Thyroid gland (tissue), 4 donors: ENCODE data around the gene RSRC1. TPM values are rescaled to one million over a fixed set of nuclear protein-coding genes. Genes with fewer than 3 reads are reported as not detected.

ENCODE experiments used
- DNase-seq, 2 donors: peaks; one replicate each; pipeline ENCODE4 v3.0.0-alpha.2; 2019
- H3K27ac ChIP-seq, 3 donors: fragments of 200-600 bp; sonication (generic); 1 replicate in 2 of 3; 2 replicates in 1 of 3; pipeline ENCODE4 v1.5.1; 2016 to 2019; ENCODE audit warnings: mild to moderate bottlenecking in 1 of 3, moderate library complexity in 1 of 3
- H3K27me3 ChIP-seq: fragments of 200-600 bp; sonication (generic); one replicate; pipeline ENCODE4 v1.5.1; 2019
- H3K36me3 ChIP-seq, 2 donors: fragments of 200-600 bp; sonication (generic); one replicate each; pipeline ENCODE4 v1.5.1; 2016 to 2019
- H3K4me1 ChIP-seq, 2 donors: fragments of 200-600 bp; sonication (generic); one replicate each; pipeline ENCODE4 v1.5.1; 2017 to 2019
- H3K4me3 ChIP-seq, 3 donors: fragments of 200-600 bp; sonication (generic); replicated peaks in 1 of 3; 1 replicate in 2 of 3; 2 replicates in 1 of 3; pipeline ENCODE4 v1.5.1; 2016; ENCODE audit warnings: mild to moderate bottlenecking in 1 of 3
- H3K9me3 ChIP-seq: fragments of 200-600 bp; sonication (generic); one replicate; pipeline ENCODE4 v1.5.1; 2017
- CTCF ChIP-seq, 6 experiments: fragments of 200-600 bp in 3 of 6; fragments of 450-650 bp in 3 of 6; sonication (generic) in 3 of 6; IDR thresholded peaks; one replicate each; pipeline ENCODE4 v1.5.1; 2016 to 2019; ENCODE audit warnings: antibody characterized with exemption in 6 of 6, mild to moderate bottlenecking in 2 of 6, inconsistent platforms in 1 of 6, moderate library complexity in 1 of 6
- POLR2A ChIP-seq, 2 donors: fragments of 450-650 bp; IDR thresholded peaks; one replicate each; pipeline ENCODE4 v1.6.1; 2017; ENCODE audit warnings: antibody characterized with exemption in 2 of 2, mild to moderate bottlenecking in 2 of 2, moderate library complexity in 1 of 2
- WGBS, 2 donors: methylation state at CpG; one replicate each; pipeline ENCODE4 v1.1.5; 2017; 5-methylcytosine and 5-hydroxymethylcytosine counted together
- intact Hi-C: fragments of 100-400 bp; cut with DNase I; formaldehyde crosslinking; loops from one replicate; pipeline ENCODE4 v1.15.1; 2023
- total RNA-seq, 4 donors: library from RNA; depleted of rRNA; stranded (reverse); fragments of >200 nt; gene quantifications; one replicate each; pipeline ENCODE4 v1.2.3, GENCODE V29; 2016

Gene RSRC1
- total RNA-seq, 4 donors from 2014 or later: 51.7 to 65.4 (median 59.9) TPM

- no peaks in the 10 kb centered on the region for H3K36me3 ChIP-seq
- 88% methylated on average over 2 of the region's 2 CpGs for WGBS, 2 donors
- H3K27me3 ChIP-seq: no peaks in the 10 kb centered on the region
- H3K4me1 ChIP-seq: no peaks in the 10 kb centered on the region
- H3K27ac ChIP-seq: no peak overlapping the region
- intact Hi-C loops: no loop called here
- no peak for TF ChIP-seq CTCF (IDR thresholded peaks at IDR 0.05)
- TF ChIP-seq POLR2A (IDR thresholded peaks at IDR 0.05): no peak
- no peak for DNase-seq
- H3K4me3 ChIP-seq: no peak overlapping the region
- H3K9me3 ChIP-seq: no peaks in the 10 kb centered on the region
Observed at GRCh38 chr3:158470944-158471638, 361.2 kb downstream of the RSRC1 start.

DNA sequence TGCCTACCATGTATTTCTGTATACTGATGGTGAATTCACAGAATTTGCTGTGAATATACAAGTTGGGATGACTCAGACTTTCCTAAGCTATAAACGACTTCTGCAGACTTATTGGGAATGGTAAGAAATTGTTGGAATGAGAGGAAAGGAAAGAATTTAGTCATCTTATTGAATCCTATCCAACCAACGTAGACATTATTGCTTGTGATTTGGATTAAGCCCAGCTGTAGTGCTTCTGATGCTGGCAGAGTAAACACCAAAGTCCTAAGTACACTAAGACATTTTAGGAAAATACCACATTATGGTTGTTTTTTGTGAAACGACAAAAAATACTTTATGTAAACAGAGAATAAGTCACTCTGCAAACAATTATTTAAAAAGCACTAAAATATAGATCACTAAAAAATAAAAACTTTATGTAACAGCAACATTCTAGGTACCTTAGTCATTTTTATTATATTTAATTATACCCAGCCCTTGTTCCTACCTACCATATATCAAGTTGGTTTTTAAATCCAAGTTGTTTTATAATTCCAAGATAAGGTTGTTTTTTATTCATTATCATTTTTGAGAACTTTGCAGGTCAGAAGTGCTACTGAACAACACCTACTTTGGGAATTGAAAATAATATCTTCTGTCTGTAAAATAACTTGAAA lies 361.9 kb downstream of the RSRC1 start:
- WGBS, 2 donors: 55 to 60% methylated on average over 3 of the region's 3 CpGs
- H3K4me3 ChIP-seq: no peak overlapping the region
- no peaks in the 10 kb centered on the region for H3K27me3 ChIP-seq
- no peak overlapping the region for H3K27ac ChIP-seq
- no peaks in the 10 kb centered on the region for H3K9me3 ChIP-seq
- H3K4me1 ChIP-seq: no peaks in the 10 kb centered on the region
- TF ChIP-seq POLR2A (IDR thresholded peaks at IDR 0.05): no peak
- TF ChIP-seq CTCF (IDR thresholded peaks at IDR 0.05): no peak
- no peak for DNase-seq
- H3K36me3 ChIP-seq: no peaks in the 10 kb centered on the region
- intact Hi-C loops: no loop called here

DNA sequence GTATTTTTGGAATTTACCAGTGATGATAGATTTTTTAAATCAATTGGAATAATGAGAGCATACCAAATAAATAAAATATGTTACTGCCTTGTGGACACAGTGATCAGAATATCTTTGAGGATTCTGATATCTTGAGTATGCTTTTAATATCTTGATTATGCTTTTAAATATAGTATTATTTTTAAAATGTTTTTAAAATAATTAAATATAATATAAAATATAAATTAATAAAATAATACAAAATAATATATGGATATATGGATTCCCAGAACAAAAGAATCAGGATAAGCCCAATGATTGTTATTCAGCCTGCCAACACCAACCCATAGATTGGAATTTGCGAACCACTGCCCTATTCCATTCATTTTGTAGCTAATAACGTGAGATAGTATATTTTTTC lies 369.2 kb downstream of the RSRC1 start:
- H3K27ac ChIP-seq: no peak overlapping the region
- H3K4me1 ChIP-seq: no peaks in the 10 kb centered on the region
- 96% methylated on average over 2 of the region's 2 CpGs for WGBS, 2 donors
- H3K9me3 ChIP-seq: no peaks in the 10 kb centered on the region
- H3K4me3 ChIP-seq: no peak overlapping the region
- DNase-seq: no peak
- intact Hi-C loops: no loop called here
- no peaks in the 10 kb centered on the region for H3K36me3 ChIP-seq
- H3K27me3 ChIP-seq: no peaks in the 10 kb centered on the region
- TF ChIP-seq CTCF (IDR thresholded peaks at IDR 0.05) (no peak), POLR2A (IDR thresholded peaks at IDR 0.05) (no peak)

DNA sequence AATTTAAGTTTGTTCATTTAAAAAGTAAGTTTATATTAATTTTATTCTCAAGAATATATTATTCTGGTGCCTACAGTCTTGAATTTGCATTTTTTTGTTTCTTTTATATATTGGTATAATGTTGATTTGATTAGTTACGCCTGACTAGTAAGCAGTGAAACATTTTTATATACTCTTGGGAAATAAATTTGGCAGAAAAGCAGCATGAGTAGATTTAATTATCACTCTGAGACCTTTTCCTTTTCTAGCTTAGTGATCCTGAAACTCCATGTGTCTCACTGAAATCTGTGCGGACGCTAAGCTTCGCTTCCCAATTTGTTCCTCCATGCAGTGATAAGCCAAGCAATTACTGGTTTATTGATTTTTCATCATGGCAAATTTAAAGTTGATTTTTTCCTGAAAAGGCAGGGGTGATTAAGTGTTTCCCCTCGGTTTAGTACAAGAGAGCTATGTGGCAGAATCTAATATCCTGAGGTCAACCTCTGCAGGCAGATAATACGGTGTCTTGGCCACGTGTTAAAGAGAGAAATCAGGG lies 373.9 kb downstream of the RSRC1 start:
- Histone ChIP-seq H3K27me3 (no peaks in the 10 kb centered on the region), H3K4me3 (no peak overlapping the region), H3K36me3 (no peaks in the 10 kb centered on the region), H3K4me1 (no peaks in the 10 kb centered on the region), H3K27ac (no peak overlapping the region), H3K9me3 (no peaks in the 10 kb centered on the region)
- no peak for DNase-seq
- 81 to 84% methylated on average over 7 of the region's 7 CpGs for WGBS, 2 donors
- intact Hi-C loops: no loop called here
- TF ChIP-seq POLR2A (IDR thresholded peaks at IDR 0.05): no peak
- no peak for TF ChIP-seq CTCF (IDR thresholded peaks at IDR 0.05)

DNA sequence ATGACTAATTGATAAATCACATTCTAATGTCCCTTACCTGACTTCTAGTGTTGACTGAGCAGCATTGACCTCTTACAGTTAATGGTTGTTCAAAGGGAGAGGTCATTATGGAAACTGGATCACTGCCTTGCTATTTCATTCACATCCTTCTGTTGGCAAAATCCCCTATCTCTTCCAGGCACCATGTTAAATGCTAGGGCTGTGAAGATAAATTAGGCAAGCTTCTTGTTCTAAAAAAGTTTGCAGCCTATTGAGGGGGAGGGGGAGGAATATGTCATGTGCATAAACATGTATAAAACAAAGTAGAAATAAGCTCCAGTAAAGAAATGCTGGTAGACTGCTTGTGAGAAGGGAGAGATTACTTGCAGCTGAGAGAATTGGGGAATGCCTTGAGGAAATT lies 376.3 kb downstream of the RSRC1 start:
- Histone ChIP-seq H3K9me3 (no peaks in the 10 kb centered on the region), H3K4me3 (no peak overlapping the region), H3K27ac (no peak overlapping the region), H3K4me1 (no peaks in the 10 kb centered on the region), H3K36me3 (no peaks in the 10 kb centered on the region), H3K27me3 (no peaks in the 10 kb centered on the region)
- TF ChIP-seq POLR2A (IDR thresholded peaks at IDR 0.05) (no peak), CTCF (IDR thresholded peaks at IDR 0.05) (no peak)
- intact Hi-C loops: no loop called here
- DNase-seq: no peak
